GM13977 (cell line): ENCODE measurements around the gene DTHD1.

Experiments used
- DNase-seq: peaks from one replicate; pipeline ENCODE4 v3.0.0; 2012; ENCODE audit warnings: low spot score
- in situ Hi-C: fragments of 300-500 bp; cut with MboI; formaldehyde crosslinking; loops from one replicate; pipeline ENCODE4 v1.12.0; 2022; ENCODE audit warnings: low sequenced_read_pairs, low pct_unique_long_range_greater_than_20kb, mixed read lengths, inconsistent platforms; ENCODE audit not compliant: unreplicated experiment
- TF ChIP-seq, protein P1 (sequence below): IDR thresholded peaks from 2 replicates; pipeline ENCODE4 v1.5.1; 2012; ENCODE audit warnings: mild to moderate bottlenecking, control low read depth; ENCODE audit not compliant: insufficient read depth; ENCODE audit errors: extremely low read depth, missing control alignments

DTHD1 gene

DNA sequence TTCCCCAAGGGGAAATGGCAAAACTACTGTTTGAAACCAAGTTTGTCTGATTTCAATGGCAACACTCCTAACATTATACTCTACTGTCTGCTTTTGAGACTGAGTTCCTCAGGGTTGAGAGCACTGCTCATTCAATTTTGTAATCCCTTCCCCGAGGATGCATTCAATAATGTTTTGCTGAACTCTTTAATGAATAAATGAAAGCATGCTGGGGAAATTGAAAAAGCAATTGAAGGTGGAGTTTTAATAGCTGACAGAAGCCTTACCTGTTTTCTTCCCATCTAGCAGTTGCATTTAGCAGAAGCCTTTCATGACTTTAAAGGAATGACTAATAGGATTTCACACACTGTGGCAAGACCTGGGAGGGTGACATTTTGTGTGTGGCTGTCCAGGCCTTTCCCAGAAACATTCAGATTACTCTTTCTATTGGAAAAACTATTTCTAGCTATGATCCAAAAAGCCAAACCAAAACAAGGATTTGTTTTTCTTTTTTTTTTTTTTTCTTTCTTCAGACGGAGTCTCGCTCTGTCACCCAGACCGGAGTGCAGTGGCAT lies 45.1 kb downstream of the DTHD1 start:
- TF ChIP-seq, protein P1, sequence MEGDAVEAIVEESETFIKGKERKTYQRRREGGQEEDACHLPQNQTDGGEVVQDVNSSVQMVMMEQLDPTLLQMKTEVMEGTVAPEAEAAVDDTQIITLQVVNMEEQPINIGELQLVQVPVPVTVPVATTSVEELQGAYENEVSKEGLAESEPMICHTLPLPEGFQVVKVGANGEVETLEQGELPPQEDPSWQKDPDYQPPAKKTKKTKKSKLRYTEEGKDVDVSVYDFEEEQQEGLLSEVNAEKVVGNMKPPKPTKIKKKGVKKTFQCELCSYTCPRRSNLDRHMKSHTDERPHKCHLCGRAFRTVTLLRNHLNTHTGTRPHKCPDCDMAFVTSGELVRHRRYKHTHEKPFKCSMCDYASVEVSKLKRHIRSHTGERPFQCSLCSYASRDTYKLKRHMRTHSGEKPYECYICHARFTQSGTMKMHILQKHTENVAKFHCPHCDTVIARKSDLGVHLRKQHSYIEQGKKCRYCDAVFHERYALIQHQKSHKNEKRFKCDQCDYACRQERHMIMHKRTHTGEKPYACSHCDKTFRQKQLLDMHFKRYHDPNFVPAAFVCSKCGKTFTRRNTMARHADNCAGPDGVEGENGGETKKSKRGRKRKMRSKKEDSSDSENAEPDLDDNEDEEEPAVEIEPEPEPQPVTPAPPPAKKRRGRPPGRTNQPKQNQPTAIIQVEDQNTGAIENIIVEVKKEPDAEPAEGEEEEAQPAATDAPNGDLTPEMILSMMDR, result no peak
- no peak for DNase-seq
- in situ Hi-C loops, result no loop called here

DNA sequence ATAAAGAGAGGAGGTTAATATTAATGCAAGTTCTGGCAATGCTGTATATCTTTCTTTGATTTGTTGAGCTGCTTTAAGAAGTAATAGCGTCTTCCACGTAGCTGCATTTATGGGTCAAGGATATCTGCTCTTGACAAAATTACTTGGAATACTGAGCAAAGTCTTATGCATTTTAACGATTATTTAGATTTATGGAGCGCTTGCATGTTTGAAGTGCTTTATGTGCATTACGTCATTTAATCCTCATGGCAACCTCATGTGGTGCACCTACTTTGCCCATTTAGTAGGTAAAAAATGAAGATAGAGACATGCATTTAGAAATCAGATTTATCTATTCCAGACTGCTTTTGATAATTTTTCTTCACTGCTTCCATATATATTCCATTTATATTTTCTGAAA lies 46.0 kb downstream of the DTHD1 start:
- in situ Hi-C loops, result no loop called here
- TF ChIP-seq, protein P1, result no peak
- DNase-seq, result no peak

DNA sequence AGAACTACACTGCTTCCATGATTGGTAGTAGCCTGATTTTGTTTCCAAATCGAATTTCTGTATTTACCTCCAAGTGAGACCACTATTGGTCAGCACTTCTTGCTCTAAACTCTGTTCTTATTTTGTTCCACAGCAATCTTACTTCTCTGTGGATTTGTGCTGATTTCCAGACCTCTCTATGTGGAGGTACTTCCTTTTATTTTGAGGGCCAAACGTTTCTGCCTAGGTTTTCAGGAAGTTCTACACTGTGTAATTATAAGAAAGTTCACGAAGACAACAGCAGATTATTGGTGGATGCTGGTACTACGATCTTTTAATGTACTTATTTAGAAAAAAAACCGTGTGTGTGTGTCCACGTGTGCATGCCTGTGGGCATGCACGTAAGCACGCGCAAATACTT lies 46.7 kb downstream of the DTHD1 start:
- no peak for DNase-seq
- in situ Hi-C loops, result no loop called here
- TF ChIP-seq, protein P1, result no peak

DNA sequence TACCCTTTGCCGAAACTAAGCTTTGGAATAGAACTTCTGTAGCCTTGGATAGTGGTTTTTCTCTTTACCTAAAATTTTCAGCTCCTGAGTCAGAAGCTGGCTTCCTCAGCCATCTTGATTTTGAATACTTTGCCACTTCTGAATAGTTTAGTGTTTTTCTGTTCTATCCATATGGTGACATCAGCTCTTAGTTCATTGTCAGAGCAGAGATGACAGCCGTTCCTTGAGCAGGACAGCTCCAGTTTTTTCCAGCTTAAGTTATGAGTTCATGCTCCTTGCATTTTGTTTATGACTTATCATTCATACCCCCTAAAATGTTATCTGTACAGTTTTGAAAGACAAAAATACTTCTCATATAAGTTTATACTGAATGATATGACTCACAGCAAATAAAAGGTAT lies 47.8 kb downstream of the DTHD1 start:
- in situ Hi-C loops, result no loop called here
- TF ChIP-seq, protein P1, result no peak
- DNase-seq, result no peak

DNA sequence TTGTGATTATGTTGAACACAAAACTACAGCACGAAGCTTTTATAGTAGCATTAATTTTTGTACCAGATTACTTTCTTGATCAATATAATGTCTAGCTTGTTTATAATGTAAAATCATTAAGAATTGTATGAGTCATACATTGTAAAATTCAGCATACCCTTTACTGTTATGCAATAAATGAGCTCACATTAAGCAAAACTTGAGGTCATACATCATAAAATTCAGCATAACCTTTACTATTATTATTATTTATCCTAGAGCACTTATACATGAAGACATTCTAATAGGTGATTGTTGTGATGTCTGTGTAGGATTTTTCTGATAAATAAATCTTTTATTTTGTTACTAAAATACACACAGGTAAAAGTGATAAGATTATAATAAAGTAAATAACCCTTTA lies 49.4 kb downstream of the DTHD1 start:
- TF ChIP-seq, protein P1, result no peak
- DNase-seq, result no peak
- in situ Hi-C loops, result no loop called here

DNA sequence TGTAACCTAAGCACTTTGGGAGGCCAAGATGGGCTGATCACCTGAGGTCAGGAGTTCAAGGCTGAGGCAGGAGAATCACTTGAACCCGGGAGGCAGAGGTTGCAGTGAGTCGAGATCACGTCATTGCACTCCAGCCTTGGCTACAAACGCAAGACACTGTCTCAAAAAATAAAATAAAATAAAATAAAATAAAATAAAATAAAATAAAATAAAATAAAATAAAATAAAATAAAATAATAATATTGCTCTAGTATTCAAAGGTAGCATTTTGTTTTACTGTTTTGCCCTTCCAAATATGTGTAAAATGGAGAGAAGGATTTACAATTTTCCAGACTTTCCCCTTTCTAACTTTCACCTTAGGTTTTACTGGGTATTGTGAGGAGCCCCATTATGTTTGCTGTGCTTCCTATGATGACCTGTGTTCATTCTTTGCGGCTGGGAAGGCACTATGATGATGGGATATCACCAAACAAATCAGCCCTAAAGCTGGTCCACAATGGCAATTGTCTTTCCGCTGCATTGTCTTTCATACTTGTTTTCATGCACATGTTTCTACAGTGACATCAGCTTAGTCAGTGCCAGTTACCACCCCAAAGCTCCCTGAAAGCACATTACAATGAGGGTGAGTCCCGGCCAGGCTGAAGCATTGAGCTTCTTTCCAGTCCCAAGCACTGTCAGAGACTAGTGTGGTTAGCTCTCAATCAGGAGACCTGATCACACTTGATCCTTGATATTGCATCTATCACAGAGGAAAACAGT lies 50.8 kb downstream of the DTHD1 start:
- in situ Hi-C loops, result no loop called here
- TF ChIP-seq, protein P1, result no peak
- DNase-seq, result no peak
